Pancreas (tissue), 10 donors: Measurements from ENCODE around the gene PRUNE1. TPM values are rescaled to one million over a fixed set of nuclear protein-coding genes. Genes with fewer than 3 reads are reported as not detected.

Experiments
- ATAC-seq, 4 donors: fragments of 200-7000 bp; cut with Tn5 transposase; one replicate each; pipeline versions ENCODE4 v1.8.0 to v1.9.1; 2020; ENCODE audit warnings: mild to moderate bottlenecking in 4 of 4, moderate library complexity in 4 of 4
- DNase-seq, 6 donors: peaks; one replicate each; pipeline ENCODE4 v3.0.0-alpha.2; 2020
- FAIRE-seq: peaks from 2 replicates; lab custom pipeline; 2012; peaks lifted over from hg19 to GRCh38; lab: Jason Lieb, UNC
- H3K27ac ChIP-seq, 4 donors: fragments of 200-600 bp; sonication (generic); 1 replicate in 3 of 4; 2 replicates in 1 of 4; pipeline versions ENCODE4 v1.5.0 to v1.8.0; 2020
- H3K27me3 ChIP-seq, 4 donors: fragments of 200-600 bp; one replicate each; pipeline ENCODE4 v1.8.0; 2021
- H3K36me3 ChIP-seq, 3 donors: fragments of 200-600 bp; sonication (generic) in 1 of 3; one replicate each; pipeline versions ENCODE4 v1.5.0 to v1.8.0; 2020 to 2021
- H3K4me1 ChIP-seq, 3 donors: fragments of 200-600 bp; one replicate each; pipeline ENCODE4 v1.8.0; 2021
- H3K4me3 ChIP-seq, 4 donors: fragments of 200-600 bp; sonication (generic) in 2 of 4; one replicate each; pipeline versions ENCODE4 v1.5.0 to v1.8.0; 2020 to 2021
- H3K9me3 ChIP-seq, 4 donors: fragments of 200-600 bp; one replicate each; pipeline ENCODE4 v1.8.0; 2021
- WGBS, 2 donors: extraction: QIAGEN DNeasy Blood & Tissue Kit; methylation state at CpG; one replicate each; pipeline ENCODE4 v1.1.7; 2013; 5-methylcytosine and 5-hydroxymethylcytosine counted together
- intact Hi-C, 3 donors: fragments of 100-400 bp; cut with DNase I; formaldehyde crosslinking; loops; one replicate each; pipeline versions ENCODE4 v1.11.1 to v1.14.2; 2022
- polyA plus RNA-seq, 2 donors: library from polyadenylated mRNA; stranded (reverse); fragments of 200-250 nt; gene quantifications; one replicate each; pipeline ENCODE4 v1.2.3, GENCODE V29; 2013
- total RNA-seq, 6 donors: library from RNA; stranded (reverse); fragmentation: NEBNext Ultra II Directional in 4 of 6; extraction: Animal tissue kit (Norgen Biotek cat#: 25700) in 4 of 6; gene quantifications; one replicate each; pipeline versions ENCODE4 v1.2.1 to v1.2.4, GENCODE V29; 2021 to 2023
- TF ChIP-seq, protein P1 (sequence below), 4 donors: fragments of 200-600 bp; sonication (generic) in 3 of 4; IDR thresholded peaks; one replicate each; pipeline versions ENCODE4 v1.5.0 to v1.8.0; 2021; ENCODE audit warnings: antibody characterized with exemption in 4 of 4
- donor health status: healthy with polysubstance abuse.
- donor health status: DM: no; HTN: no; CAD: no; lungs with moderate emphysema.
- donor health status: DM: no; HTN: no; CAD: no.
- donor health status: control.
- donor health status: control.
- donor health status: Bipolar disorder and iron deficiency.
- donor health status: DM: yes; HTN: yes; CAD: no.
- donor health status: DM: no; HTN: no; CAD: no.
- donor health status: DM: no; HTN: no; CAD: no.
- donor health status: DM: yes; HTN: yes; CAD: no.

Gene PRUNE1
- total and polyA plus RNA-seq, 8 donors = 6.4 to 16.7 (median 8.1) TPM

DNA sequence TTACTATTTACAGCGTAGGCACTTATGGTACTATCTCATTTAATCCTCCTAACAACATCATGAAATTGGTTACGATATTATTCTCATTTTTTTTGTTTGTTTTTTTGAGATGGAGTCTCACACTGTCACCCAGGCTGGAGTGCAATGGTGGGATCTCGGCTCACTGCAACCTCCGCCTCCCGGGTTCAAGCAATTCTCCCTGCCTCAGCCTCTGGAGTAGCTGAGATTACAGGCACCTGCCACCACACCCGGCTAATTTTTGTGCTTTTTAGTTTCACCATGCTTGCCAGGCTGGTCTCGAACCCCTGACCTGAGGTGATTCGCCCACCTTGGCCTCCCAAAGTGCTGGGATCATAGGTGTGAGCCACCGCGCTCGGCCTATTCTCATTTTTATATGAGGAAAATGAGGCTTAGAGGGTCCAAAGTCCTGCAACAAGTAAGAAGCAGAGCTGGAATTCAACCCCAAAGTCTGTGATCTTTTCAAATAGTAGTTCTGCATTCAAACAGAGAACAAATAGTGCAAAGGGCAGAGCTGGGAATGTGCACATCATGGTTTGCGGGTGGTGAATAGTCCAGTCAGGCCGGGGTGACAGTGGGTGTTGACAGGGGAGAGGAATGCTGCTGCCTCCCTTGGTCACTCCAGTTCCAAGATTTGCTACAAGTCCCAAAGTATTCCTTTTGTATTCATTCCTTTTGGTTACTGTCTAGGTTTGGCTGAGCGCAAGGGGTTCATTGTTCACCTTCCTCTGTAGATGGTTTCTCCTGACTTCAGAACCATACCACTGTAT is 4.6 kb downstream of the PRUNE1 start:
- FAIRE-seq (no peak), DNase-seq (no peak), ATAC-seq (no peak)
- Histone ChIP-seq H3K27me3 (no peaks in the 10 kb centered on the region), H3K9me3 (no peaks in the 10 kb centered on the region), H3K27ac (peak overlapping the region in 1 of 4 donors; percentile 28), H3K4me3 (no peak overlapping the region), H3K36me3 (no peaks in the 10 kb centered on the region), H3K4me1 (peaks cover 0 to 22% (median 10%) of the 10 kb centered on the region in 3 donors)
- intact Hi-C loops = no loop called here
- TF ChIP-seq, protein P1, sequence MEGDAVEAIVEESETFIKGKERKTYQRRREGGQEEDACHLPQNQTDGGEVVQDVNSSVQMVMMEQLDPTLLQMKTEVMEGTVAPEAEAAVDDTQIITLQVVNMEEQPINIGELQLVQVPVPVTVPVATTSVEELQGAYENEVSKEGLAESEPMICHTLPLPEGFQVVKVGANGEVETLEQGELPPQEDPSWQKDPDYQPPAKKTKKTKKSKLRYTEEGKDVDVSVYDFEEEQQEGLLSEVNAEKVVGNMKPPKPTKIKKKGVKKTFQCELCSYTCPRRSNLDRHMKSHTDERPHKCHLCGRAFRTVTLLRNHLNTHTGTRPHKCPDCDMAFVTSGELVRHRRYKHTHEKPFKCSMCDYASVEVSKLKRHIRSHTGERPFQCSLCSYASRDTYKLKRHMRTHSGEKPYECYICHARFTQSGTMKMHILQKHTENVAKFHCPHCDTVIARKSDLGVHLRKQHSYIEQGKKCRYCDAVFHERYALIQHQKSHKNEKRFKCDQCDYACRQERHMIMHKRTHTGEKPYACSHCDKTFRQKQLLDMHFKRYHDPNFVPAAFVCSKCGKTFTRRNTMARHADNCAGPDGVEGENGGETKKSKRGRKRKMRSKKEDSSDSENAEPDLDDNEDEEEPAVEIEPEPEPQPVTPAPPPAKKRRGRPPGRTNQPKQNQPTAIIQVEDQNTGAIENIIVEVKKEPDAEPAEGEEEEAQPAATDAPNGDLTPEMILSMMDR (IDR thresholded peaks at IDR 0.05) = no peak
- WGBS, 2 donors = 79 to 83% methylated on average over 14 of the region's 14 CpGs

DNA sequence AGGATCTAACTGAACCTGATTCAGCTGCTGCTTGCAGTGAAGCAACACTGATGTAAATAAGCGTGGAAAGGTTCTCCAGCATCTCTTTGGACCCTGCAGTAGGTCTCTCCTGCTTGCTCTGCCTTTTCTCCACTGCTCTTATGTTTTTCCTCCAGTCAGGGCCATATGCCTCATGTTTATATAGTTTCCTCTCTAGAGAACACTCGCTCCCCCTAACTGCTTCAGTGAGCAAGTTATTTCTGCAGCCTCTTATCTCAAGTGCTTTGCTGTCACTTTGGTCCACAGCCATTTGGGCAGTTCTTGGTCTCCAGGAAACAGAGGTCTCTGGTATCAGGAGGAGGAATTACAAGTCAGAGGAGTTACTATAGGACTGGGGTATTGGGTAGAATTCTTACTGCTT is 5.3 kb downstream of the PRUNE1 start:
- ATAC-seq (peak; percentile 58 to 78 (median 72)), DNase-seq (peak in 2 of 6 donors; percentile 47 to 56), FAIRE-seq (no peak)
- Histone ChIP-seq H3K4me1 (peaks cover 0 to 21% (median 10%) of the 10 kb centered on the region in 3 donors), H3K9me3 (no peaks in the 10 kb centered on the region), H3K36me3 (no peaks in the 10 kb centered on the region), H3K4me3 (no peak overlapping the region), H3K27ac (peak overlapping the region in 1 of 4 donors; percentile 28), H3K27me3 (no peaks in the 10 kb centered on the region)
- TF ChIP-seq, protein P1 (IDR thresholded peaks at IDR 0.05) = no peak
- intact Hi-C loops = no loop called here
- 39 to 46% methylated on average over 2 of the region's 2 CpGs for WGBS, 2 donors

DNA sequence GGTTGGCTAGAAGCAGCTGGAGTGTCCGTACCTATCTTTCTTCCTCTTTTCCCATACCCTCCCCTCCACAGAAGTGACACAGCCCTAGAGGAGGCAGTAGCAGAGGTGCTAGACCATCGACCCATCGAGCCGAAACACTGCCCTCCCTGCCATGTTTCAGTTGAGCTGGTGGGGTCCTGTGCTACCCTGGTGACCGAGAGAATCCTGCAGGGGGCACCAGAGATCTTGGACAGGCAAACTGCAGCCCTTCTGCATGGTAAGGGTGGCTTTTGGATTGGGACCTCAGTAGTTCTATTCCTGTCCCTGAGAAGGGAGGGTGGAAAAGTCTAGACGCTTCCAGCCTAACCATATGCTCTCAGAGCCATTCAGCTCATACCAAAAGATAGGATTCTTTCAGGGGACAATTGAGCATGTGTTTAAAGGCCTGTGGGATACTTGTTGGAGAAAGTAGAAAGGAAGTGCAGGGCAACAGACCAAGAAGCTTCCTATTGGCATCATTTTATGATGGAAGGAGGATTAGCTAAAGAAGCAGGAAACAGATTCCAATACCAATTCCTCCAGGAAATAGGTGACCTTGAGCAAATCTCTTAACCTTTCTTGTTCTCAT is 16.4 kb downstream of the PRUNE1 start:
- intact Hi-C loops = loop anchor here in 1 of 3 donors (10.0 kb wide), 1 partner anchor 130 kb away; the partner anchor contains the start of gene TNFAIP8L2
- ATAC-seq = peak; percentile 84 to 98 (median 92)
- Histone ChIP-seq H3K4me3 (no peak overlapping the region), H3K9me3 (no peaks in the 10 kb centered on the region), H3K27me3 (no peaks in the 10 kb centered on the region), H3K36me3 (peaks cover 0 to 29% (median 3%) of the 10 kb centered on the region in 3 donors), H3K27ac (no peak overlapping the region), H3K4me1 (no peaks in the 10 kb centered on the region)
- DNase-seq = peak; percentile 52 to 84 (median 70)
- FAIRE-seq = no peak
- TF ChIP-seq, protein P1 (IDR thresholded peaks at IDR 0.05) = peak; percentile 41 to 59 (median 47)
- 25 to 26% methylated on average over 6 of the region's 6 CpGs for WGBS, 2 donors

DNA sequence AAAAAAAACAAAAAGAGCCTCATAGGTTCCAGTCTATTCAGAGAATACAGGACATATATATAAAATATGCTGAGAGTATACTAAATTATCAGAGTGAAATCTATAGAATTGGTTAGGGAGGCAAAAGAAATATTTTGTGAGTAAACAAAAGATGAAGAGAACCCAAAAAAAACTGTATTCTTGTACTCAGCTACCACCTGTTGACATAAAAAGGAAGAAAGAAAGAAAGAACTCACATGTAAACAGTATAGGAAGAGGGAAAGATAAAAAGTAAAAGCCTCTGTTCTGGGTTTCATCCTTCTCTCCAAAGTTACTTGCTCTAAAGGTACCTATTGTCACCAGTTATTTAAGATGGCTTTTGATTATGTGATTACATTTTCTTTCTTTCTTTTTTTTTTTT is 18.2 kb downstream of the PRUNE1 start:
- ATAC-seq (no peak), FAIRE-seq (no peak), DNase-seq (no peak)
- intact Hi-C loops = loop anchor here in 1 of 3 donors (10.0 kb wide), 1 partner anchor 128 kb away; the partner anchor contains the start of gene TNFAIP8L2
- TF ChIP-seq, protein P1 (IDR thresholded peaks at IDR 0.05) = no peak
- peaks cover 0 to 37% (median 6%) of the 10 kb centered on the region in 3 donors for H3K36me3 ChIP-seq
- H3K27ac ChIP-seq = no peak overlapping the region
- no peaks in the 10 kb centered on the region for H3K27me3 ChIP-seq
- no peak overlapping the region for H3K4me3 ChIP-seq
- H3K9me3 ChIP-seq = no peaks in the 10 kb centered on the region
- no peaks in the 10 kb centered on the region for H3K4me1 ChIP-seq
